Uterus (tissue), 2 donors: ENCODE measurements around the gene ANKFY1.

Experiments used
- CTCF ChIP-seq, 4 experiments: fragments of 200-600 bp in 2 of 4; fragments of 450-650 bp in 2 of 4; sonication (generic) in 2 of 4; IDR thresholded peaks; one replicate each; pipeline ENCODE4 v1.5.1; 2016 to 2019; ENCODE audit warnings: antibody characterized with exemption in 4 of 4, mild to moderate bottlenecking in 2 of 4, moderate library complexity in 1 of 4
- POLR2A ChIP-seq, 2 donors: fragments of 450-650 bp; IDR thresholded peaks; one replicate each; pipeline ENCODE4 v1.6.1; 2016; ENCODE audit warnings: antibody characterized with exemption in 2 of 2, mild to moderate bottlenecking in 1 of 2, moderate library complexity in 1 of 2

- TF ChIP-seq CTCF (IDR thresholded peaks at IDR 0.05) (no peak), POLR2A (IDR thresholded peaks at IDR 0.05) (no peak)
Measured at GRCh38 chr17:4241535-4241934, 22.2 kb downstream of the ANKFY1 start.
